PFSK-1 (cell line): ENCODE measurements around the gene ZBTB34.

ENCODE experiments used
- POLR2AphosphoS5 ChIP-seq: IDR thresholded peaks from 2 replicates; pipeline ENCODE4 v1.6.1; 2012; ENCODE audit warnings: low read depth, mild to moderate bottlenecking, control low read depth, low read length, moderate library complexity
- REST ChIP-seq, 2 experiments: IDR thresholded peaks; 2 replicates each; pipeline versions ENCODE4 v1.6.1 to v1.8.0; 2011 to 2012; ENCODE audit warnings: low read depth in 2 of 2, low read length in 2 of 2, control low read depth in 1 of 2, inconsistent platforms in 1 of 2, mild to moderate bottlenecking in 1 of 2, moderate library complexity in 1 of 2; ENCODE audit not compliant: insufficient read depth in 1 of 2

- TF ChIP-seq REST (IDR thresholded peaks at IDR 0.05; ENCODE audit: insufficient read depth in 1 of 2, low read depth in 2 of 2, low read length in 2 of 2) (no peak), POLR2AphosphoS5 (no peak)
Observed at GRCh38 chr9:126856326-126856877, 4.0 kb upstream of the ZBTB34 start.
